GM18520 (cell line): ENCODE measurements around the gene SFMBT2.

Experiments used
- ATAC-seq: cut with Tn5 transposase; IDR thresholded peaks from one replicate; pipeline ENCODE4 v1.9.1; 2021; ENCODE audit not compliant: unreplicated experiment

SFMBT2 gene

DNA sequence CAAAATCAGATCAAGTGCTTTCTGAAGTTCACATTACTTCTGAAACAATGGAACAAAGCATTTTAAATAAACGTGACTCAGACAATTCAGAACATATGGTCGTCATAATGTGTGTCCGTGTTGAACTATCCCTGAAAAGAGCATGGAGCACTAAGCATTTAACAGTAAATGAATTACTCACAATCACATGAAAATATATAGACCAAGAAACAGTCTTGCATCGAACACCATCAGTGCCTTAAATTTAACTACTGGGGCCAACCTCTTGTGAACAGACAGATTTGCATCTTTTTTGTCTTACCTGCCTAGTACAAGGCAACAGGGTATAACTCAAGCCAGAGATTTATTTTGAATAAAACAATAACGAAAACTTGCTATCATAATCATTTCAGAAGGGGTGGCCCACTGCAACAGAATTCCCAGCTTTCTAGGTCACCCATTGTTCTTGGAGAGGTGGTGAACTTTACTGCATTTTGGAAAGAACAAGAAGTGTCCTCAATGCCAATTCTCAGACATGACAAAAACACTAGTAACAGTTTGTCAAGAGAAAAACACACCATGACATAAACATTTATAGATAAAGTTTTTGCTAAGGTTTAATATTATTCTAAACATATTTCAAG is 293.5 kb downstream of the SFMBT2 start:
- no peak for ATAC-seq

DNA sequence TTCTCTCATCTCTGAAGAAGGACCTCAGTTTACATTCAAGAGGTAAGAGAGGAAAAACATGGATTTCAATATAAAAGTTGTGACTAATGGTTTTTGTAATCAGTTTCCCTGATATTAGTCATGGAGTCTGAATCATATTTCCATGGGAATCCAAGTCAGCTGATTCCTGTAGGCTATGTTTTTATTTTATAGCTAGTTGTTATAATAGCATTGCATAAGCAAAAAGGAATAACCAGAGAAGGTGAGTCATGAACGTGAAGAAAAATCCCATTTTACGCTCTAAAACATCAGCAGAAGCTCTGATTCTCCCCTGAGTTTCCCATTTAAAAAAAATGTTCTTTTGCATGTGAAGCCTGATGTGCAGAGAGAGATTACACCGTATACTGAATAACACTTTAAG is 299.3 kb downstream of the SFMBT2 start:
- no peak for ATAC-seq

DNA sequence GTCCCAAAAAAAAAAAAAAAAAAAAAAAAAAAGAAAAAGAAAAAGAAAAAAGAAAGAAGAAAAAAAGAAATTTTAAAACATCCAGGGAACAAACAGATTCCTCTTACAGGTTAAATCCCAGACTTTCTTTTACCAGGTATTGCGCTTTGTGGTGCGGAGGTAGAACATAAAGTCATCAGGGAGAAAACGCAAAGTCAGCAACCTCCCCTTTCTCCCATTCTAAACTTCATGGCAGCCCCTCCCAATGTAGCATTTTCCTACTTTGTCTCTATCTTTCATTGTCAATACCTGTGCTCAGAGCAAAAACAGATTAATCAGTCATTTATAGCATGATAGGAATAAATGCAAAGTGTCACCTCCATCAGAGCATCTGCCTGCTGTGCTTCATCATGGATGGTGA is 299.7 kb downstream of the SFMBT2 start:
- no peak for ATAC-seq
